Pulmonary artery endothelial cell (primary cell): ENCODE data around the gene SH3TC2. TPM values are rescaled to one million over a fixed set of nuclear protein-coding genes. Genes with fewer than 3 reads are reported as not detected.

Experiments used
- DNase-seq: peaks from one replicate; pipeline ENCODE4 v3.0.0-alpha.2; 2011; ENCODE audit warnings: low read depth, low spot score
- total RNA-seq: library from RNA; depleted of rRNA; stranded (reverse); fragments of >200 nt; gene quantifications from 2 replicates; pipeline ENCODE4 v1.2.3, GENCODE V29; 2014

The SH3TC2 gene
- total RNA-seq, 1 donor from 2014 or later = 5.5 TPM

- peak; percentile 40 for DNase-seq
These were observed 2.5 kb downstream of the SH3TC2 start for GRCh38 chr5:149060325-149060724.

GRCh38 chr5:149056616-149057165, 6.2 kb downstream of the SH3TC2 start:
- DNase-seq = no peak

- no peak for DNase-seq
These were observed 8.4 kb downstream of the SH3TC2 start for GRCh38 chr5:149054416-149054815.

- DNase-seq = no peak
These were observed 9.7 kb downstream of the SH3TC2 start for GRCh38 chr5:149053072-149053695.

GRCh38 chr5:149049371-149049781, 13.5 kb downstream of the SH3TC2 start:
- DNase-seq = no peak

GRCh38 chr5:149048811-149049210, 14.1 kb downstream of the SH3TC2 start:
- no peak for DNase-seq

- no peak for DNase-seq
These were observed 15.4 kb downstream of the SH3TC2 start for GRCh38 chr5:149047462-149047861.

GRCh38 chr5:149046196-149046829, 16.5 kb downstream of the SH3TC2 start:
- no peak for DNase-seq

GRCh38 chr5:149045089-149045460, 17.8 kb downstream of the SH3TC2 start:
- no peak for DNase-seq

GRCh38 chr5:149044453-149045088, 18.3 kb downstream of the SH3TC2 start:
- DNase-seq = no peak

- DNase-seq = no peak
These were observed 19.2 kb downstream of the SH3TC2 start for GRCh38 chr5:149043641-149044040.

GRCh38 chr5:149042865-149043264, 20.0 kb downstream of the SH3TC2 start:
- no peak for DNase-seq

GRCh38 chr5:149041242-149041641, 21.6 kb downstream of the SH3TC2 start:
- DNase-seq = no peak

- DNase-seq = peak; percentile 54
These were observed 22.4 kb downstream of the SH3TC2 start for GRCh38 chr5:149040421-149040820.

- DNase-seq = no peak
These were observed 23.4 kb downstream of the SH3TC2 start for GRCh38 chr5:149039506-149039905.

GRCh38 chr5:149038336-149039080, 24.4 kb downstream of the SH3TC2 start:
- DNase-seq = peak; percentile 68

- DNase-seq = no peak
These were observed 25.0 kb downstream of the SH3TC2 start for GRCh38 chr5:149037817-149038216.

GRCh38 chr5:149036970-149037369, 25.9 kb downstream of the SH3TC2 start:
- DNase-seq = no peak

GRCh38 chr5:149036168-149036567, 26.7 kb downstream of the SH3TC2 start:
- DNase-seq = no peak

- peak; percentile 40 for DNase-seq
These were observed 27.5 kb downstream of the SH3TC2 start for GRCh38 chr5:149035372-149035790.

GRCh38 chr5:149030838-149031397, 31.9 kb downstream of the SH3TC2 start:
- DNase-seq = no peak
